SK-N-MC (cell line): ENCODE results near the gene KL.

ENCODE experiments used
- DNase-seq: peaks from one replicate; pipeline ENCODE4 v3.0.0-alpha.2; 2011; ENCODE audit warnings: low read depth, low spot score
- H3K27ac ChIP-seq: fragments of 200-600 bp; sonication (generic); 2 replicates; pipeline ENCODE4 v1.5.1; 2016; ENCODE audit warnings: mixed run types
- H3K36me3 ChIP-seq: fragments of 200-600 bp; sonication (generic); 2 replicates; pipeline ENCODE4 v1.6.1; 2017; ENCODE audit warnings: antibody characterized with exemption, low read length, mixed read lengths; ENCODE audit not compliant: insufficient read depth
- H3K4me3 ChIP-seq: fragments of 200-600 bp; sonication (generic); 2 replicates; pipeline ENCODE4 v1.5.1; 2016
- H3K9ac ChIP-seq: fragments of 200-600 bp; sonication (generic); 2 replicates; pipeline ENCODE4 v1.8.0; 2017; ENCODE audit warnings: mixed run types, mixed read lengths; ENCODE audit not compliant: insufficient read length
- H3K9me3 ChIP-seq: fragments of 200-600 bp; sonication (generic); 2 replicates; pipeline ENCODE4 v1.6.1; 2017; ENCODE audit warnings: low read depth, mild to moderate bottlenecking, antibody characterized with exemption, low read length, moderate library complexity, mixed read lengths
- EZH2 ChIP-seq: fragments of 200-600 bp; sonication (generic); IDR thresholded peaks from one replicate; pipeline ENCODE4 v1.6.1; 2017; ENCODE audit warnings: antibody characterized with exemption
- FOXP2 ChIP-seq: optimal IDR thresholded peaks from 2 replicates; pipeline ENCODE3; 2011; ENCODE audit warnings: mild to moderate bottlenecking, moderate library complexity; ENCODE audit not compliant: insufficient read depth; ENCODE audit errors: extremely low read length, control extremely low read depth
- POLR2AphosphoS5 ChIP-seq: IDR thresholded peaks from 2 replicates; pipeline ENCODE4 v1.6.1; 2012; ENCODE audit warnings: mild to moderate bottlenecking, low read depth, low read length, borderline replicate concordance

KL gene

DNA sequence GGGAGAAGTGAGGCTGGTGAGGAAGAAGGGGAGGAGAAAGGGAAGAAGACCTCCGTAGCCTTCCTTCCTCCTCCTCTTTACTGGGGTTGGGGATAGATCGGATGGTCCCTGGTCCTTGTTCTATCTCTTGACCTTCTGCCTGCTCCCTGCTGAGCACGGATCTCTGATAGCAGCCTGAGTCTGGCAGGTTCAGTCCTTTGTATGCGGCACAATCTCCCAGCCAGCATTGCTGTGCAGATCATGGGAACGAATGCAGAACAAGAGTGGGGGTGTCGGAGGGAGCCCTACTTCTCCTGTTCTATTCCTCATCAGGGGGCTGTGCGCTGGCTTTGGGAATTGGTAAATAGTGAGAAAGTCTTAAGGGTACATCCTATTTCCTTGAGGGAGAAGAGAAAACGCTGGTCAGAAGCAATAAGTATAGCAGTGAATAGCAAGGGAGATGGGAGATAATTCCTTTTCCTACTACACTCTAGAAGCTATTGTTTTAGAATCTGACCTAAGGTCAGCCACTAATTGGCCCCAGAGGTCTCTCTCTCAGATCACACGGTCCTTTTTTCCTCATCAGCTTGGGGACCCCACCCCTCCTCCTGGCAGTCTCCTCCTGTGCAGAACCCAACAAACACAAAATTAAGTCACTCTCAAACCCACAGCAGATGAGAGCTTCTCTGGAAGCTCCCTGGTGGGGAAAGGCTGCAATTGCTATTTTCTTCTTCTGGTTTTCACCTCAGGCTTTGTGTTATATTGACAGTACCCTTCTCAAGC is 41.0 kb downstream of the KL start:
- no peak for DNase-seq
- no peaks in the 10 kb centered on the region for H3K36me3 ChIP-seq
- TF ChIP-seq POLR2AphosphoS5, result no peak
- H3K27ac ChIP-seq, result no peak overlapping the region
- H3K9me3 ChIP-seq, result no peaks in the 10 kb centered on the region
- no peak overlapping the region for H3K4me3 ChIP-seq
- no peak overlapping the region for H3K9ac ChIP-seq

DNA sequence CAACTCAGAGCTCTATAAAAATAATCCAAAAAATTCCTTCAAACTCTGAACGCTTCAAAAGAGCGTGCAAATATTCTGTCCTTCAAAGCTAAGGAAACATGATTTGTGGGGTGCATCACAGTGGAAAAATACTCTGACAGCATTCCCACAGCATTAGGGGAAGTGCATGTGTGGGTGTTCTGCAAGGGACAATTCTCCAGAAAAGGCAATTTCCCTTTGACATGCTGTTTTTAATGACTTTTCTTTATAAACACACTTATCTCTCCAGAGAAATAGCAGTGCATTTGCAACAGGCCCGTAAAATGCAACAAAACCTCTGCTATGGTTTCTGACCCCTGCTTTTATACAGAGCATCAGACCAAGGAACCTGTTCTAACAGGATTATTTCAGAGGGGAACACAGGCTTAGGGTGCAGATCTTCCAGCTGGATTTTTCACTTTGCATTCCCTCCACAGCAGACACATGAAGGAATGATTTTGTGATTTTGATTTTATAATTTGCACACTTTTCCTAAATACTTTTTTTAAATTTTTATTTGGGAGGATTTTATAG is 42.6 kb downstream of the KL start:
- Histone ChIP-seq H3K9me3 (no peaks in the 10 kb centered on the region), H3K36me3 (no peaks in the 10 kb centered on the region), H3K4me3 (no peak overlapping the region), H3K27ac (no peak overlapping the region), H3K9ac (no peak overlapping the region)
- no peak for TF ChIP-seq EZH2
- no peak for TF ChIP-seq FOXP2
- no peak for TF ChIP-seq POLR2AphosphoS5
- DNase-seq, result no peak

GRCh38 chr13:33060815-33061214 is 44.6 kb downstream of the KL start:
- TF ChIP-seq EZH2, result no peak
- no peak for TF ChIP-seq POLR2AphosphoS5
- no peak for TF ChIP-seq FOXP2
- DNase-seq, result no peak
- H3K4me3 ChIP-seq, result no peak overlapping the region
- no peak overlapping the region for H3K27ac ChIP-seq
- no peak overlapping the region for H3K9ac ChIP-seq
- no peaks in the 10 kb centered on the region for H3K36me3 ChIP-seq
- no peaks in the 10 kb centered on the region for H3K9me3 ChIP-seq

- no peak overlapping the region for H3K27ac ChIP-seq
- H3K4me3 ChIP-seq, result no peak overlapping the region
- TF ChIP-seq POLR2AphosphoS5 (no peak), EZH2 (no peak), FOXP2 (no peak)
- H3K9ac ChIP-seq, result no peak overlapping the region
- no peaks in the 10 kb centered on the region for H3K36me3 ChIP-seq
- no peaks in the 10 kb centered on the region for H3K9me3 ChIP-seq
- no peak for DNase-seq
Measured at GRCh38 chr13:33066329-33066728, 50.1 kb downstream of the KL start.

DNA sequence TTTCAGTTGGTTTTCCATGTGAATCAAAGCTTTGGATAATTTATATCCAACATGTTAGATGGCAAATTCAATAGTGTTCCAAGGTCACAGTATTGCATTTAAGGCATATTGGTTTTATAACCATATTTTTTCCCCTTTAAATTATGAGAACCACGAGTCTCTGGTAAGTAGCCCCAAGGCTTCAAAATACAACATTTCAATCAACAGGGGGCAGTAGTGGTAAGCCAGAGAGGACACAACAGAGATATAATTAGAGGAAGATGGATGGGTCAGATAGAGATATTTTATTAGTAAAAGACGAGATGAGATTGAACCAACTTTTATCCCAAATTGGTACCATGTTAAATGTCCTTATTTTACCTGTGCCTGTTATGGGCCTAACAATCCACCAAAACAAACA is 53.1 kb downstream of the KL start:
- no peak overlapping the region for H3K27ac ChIP-seq
- no peak overlapping the region for H3K4me3 ChIP-seq
- TF ChIP-seq POLR2AphosphoS5 (no peak), EZH2 (no peak), FOXP2 (no peak)
- no peak overlapping the region for H3K9ac ChIP-seq
- no peaks in the 10 kb centered on the region for H3K9me3 ChIP-seq
- no peak for DNase-seq
- no peaks in the 10 kb centered on the region for H3K36me3 ChIP-seq

- Histone ChIP-seq H3K9me3 (no peaks in the 10 kb centered on the region), H3K4me3 (no peak overlapping the region), H3K27ac (no peak overlapping the region), H3K9ac (no peak overlapping the region), H3K36me3 (no peaks in the 10 kb centered on the region)
- DNase-seq, result no peak
- TF ChIP-seq POLR2AphosphoS5 (no peak), EZH2 (no peak), FOXP2 (no peak)
Measured at GRCh38 chr13:33070713-33071112, 54.5 kb downstream of the KL start.

GRCh38 chr13:33072282-33072681 is 56.1 kb downstream of the KL start:
- no peak for TF ChIP-seq FOXP2
- TF ChIP-seq POLR2AphosphoS5, result no peak
- no peak for TF ChIP-seq EZH2
- no peaks in the 10 kb centered on the region for H3K9me3 ChIP-seq
- no peak for DNase-seq

GRCh38 chr13:33072759-33073158 is 56.5 kb downstream of the KL start:
- Histone ChIP-seq H3K9ac (no peak overlapping the region), H3K9me3 (no peaks in the 10 kb centered on the region), H3K27ac (no peak overlapping the region), H3K36me3 (no peaks in the 10 kb centered on the region), H3K4me3 (no peak overlapping the region)
- DNase-seq, result no peak
- no peak for TF ChIP-seq EZH2
- TF ChIP-seq POLR2AphosphoS5, result no peak
- TF ChIP-seq FOXP2, result no peak

More at GRCh38 chr13:33072282-33072681, 56.1 kb downstream of the KL start:
- no peaks in the 10 kb centered on the region for H3K36me3 ChIP-seq
- no peak overlapping the region for H3K27ac ChIP-seq
- no peak overlapping the region for H3K4me3 ChIP-seq
- H3K9ac ChIP-seq, result no peak overlapping the region
